CD4-positive, alpha-beta T cell (primary cell): ENCODE results near the gene SLC39A5. TPM values are rescaled to one million over a fixed set of nuclear protein-coding genes. Genes with fewer than 3 reads are reported as not detected.

Experiments
- ATAC-seq: fragments of 200-7000 bp; cut with Tn5 transposase; one replicate; pipeline ENCODE4 v1.10.0; 2022; ENCODE audit warnings: mild to moderate bottlenecking; ENCODE audit not compliant: poor library complexity
- CTCF ChIA-PET: fragments of 350-600 bp; sonication (Branson Sonifier 250); formaldehyde crosslinking; loops from one replicate; lab custom pipeline; 2021; ENCODE audit warnings: antibody characterized with exemption, inconsistent platforms; lab: Charles Lee
- POLR2A ChIA-PET: fragments of 350-600 bp; sonication (Branson Sonifier 250); formaldehyde crosslinking; loops from one replicate; lab custom pipeline; 2021; ENCODE audit warnings: antibody characterized with exemption, inconsistent platforms; lab: Charles Lee
- DNase-seq, 14 experiments: peaks; one replicate each; pipeline ENCODE4 v3.0.0-alpha.2; 2013 to 2020; ENCODE audit warnings: mixed read lengths in 2 of 14
- H3K27ac ChIP-seq, 2 donors: one replicate each; pipeline versions ENCODE4 v1.5.1 to v1.7.0; 2013; ENCODE audit warnings: low read length in 2 of 2, low read depth in 1 of 2, mild to moderate bottlenecking in 1 of 2
- H3K27me3 ChIP-seq, 2 experiments: 1 replicate in 1 of 2; 2 replicates in 1 of 2; pipeline versions ENCODE4 v1.6.1 to v1.7.0; 2013; ENCODE audit warnings: low read length in 2 of 2, control low read depth in 1 of 2, mild to moderate bottlenecking in 1 of 2, moderate library complexity in 1 of 2; ENCODE audit not compliant: insufficient read depth in 2 of 2, control insufficient read depth in 1 of 2
- H3K36me3 ChIP-seq: one replicate; pipeline ENCODE4 v1.6.1; 2013; ENCODE audit warnings: low read length, control low read depth; ENCODE audit not compliant: insufficient read depth
- H3K4me1 ChIP-seq: one replicate; pipeline ENCODE4 v1.6.1; 2013; ENCODE audit warnings: low read length, control low read depth; ENCODE audit not compliant: insufficient read depth
- H3K4me3 ChIP-seq: one replicate; pipeline ENCODE4 v1.5.1; 2013; ENCODE audit warnings: mild to moderate bottlenecking, low read length, moderate library complexity
- H3K9me3 ChIP-seq, 2 experiments: 1 replicate in 1 of 2; 2 replicates in 1 of 2; pipeline versions ENCODE4 v1.6.1 to v1.7.0; 2013; ENCODE audit warnings: low read length in 2 of 2, mild to moderate bottlenecking in 2 of 2, control low read depth in 1 of 2, moderate library complexity in 1 of 2; ENCODE audit not compliant: control insufficient read depth in 1 of 2, insufficient read depth in 1 of 2
- H3K27ac Mint-ChIP-seq: one replicate; pipeline ENCODE4 v1.8.0; 2020; ENCODE audit warnings: mixed read lengths
- H3K27me3 Mint-ChIP-seq: one replicate; pipeline ENCODE4 v1.8.0; 2021; ENCODE audit warnings: mixed read lengths
- H3K36me3 Mint-ChIP-seq: one replicate; pipeline ENCODE4 v1.8.0; 2021; ENCODE audit warnings: low read depth, mixed read lengths
- H3K4me1 Mint-ChIP-seq: one replicate; pipeline ENCODE4 v1.8.0; 2021; ENCODE audit warnings: low read depth, mixed read lengths
- H3K4me3 Mint-ChIP-seq: one replicate; pipeline ENCODE4 v1.8.0; 2020; ENCODE audit warnings: mild to moderate bottlenecking, mixed read lengths
- H3K9me3 Mint-ChIP-seq: one replicate; pipeline ENCODE4 v1.8.0; 2020; ENCODE audit warnings: mixed read lengths
- intact Hi-C, 2 experiments: fragments of 100-400 bp; cut with DNase I in 1 of 2; cut with micrococcal nuclease in 1 of 2; formaldehyde crosslinking; loops; one replicate each; pipeline versions ENCODE4 v1.15.1 to v1.9.0; 2023 to 2025; cut with DNase I, micrococcal nuclease
- total RNA-seq, 174 experiments: library from RNA in 2 of 174; stranded (reverse) in 2 of 174; gene quantifications; one replicate each; pipeline ENCODE4 v1.2.3 and lab custom pipeline; 2021 to 2026
- TF ChIP-seq, protein P1 (sequence below): fragments of 200-600 bp; IDR thresholded peaks from one replicate; pipeline ENCODE4 v1.8.0; 2022; ENCODE audit warnings: antibody characterized with exemption, mild to moderate bottlenecking

Gene SLC39A5
- total RNA-seq, 2 experiments from 2014 or later: 0.33 TPM; not detected in 1

DNA sequence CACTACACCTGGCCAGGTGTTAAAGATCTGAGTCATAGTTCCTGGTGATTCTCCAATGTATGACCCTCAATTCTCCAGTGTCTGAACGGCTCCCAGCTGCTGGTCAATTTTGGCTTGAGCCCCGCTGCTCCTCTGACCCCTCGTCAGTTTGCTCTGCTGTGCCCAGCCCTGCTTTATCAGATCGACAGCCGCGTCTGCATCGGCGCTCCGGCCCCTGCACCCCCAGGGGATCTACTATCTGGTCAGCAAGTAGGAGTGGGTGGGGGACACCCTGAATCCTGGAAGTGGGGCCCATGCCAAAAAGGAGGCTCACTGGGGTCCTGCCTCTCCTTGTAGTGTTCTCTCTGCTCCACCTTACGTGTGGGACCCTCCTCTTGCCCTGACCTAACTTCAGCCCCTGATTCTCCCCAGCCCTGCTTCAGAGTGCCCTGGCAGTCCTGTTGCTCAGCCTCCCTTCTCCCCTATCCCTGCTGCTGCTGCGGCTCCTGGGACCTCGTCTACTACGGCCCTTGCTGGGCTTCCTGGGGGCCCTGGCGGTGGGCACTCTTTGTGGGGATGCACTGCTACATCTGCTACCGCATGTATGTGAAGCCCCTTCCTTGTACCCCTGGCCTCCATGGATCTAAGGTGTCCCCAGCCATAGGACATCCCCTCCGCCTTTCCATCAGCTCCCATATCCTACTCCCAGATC is 5.0 kb downstream of the SLC39A5 start:
- no peaks in the 10 kb centered on the region for H3K4me1 Mint-ChIP-seq
- ATAC-seq (no peak), DNase-seq (no peak)
- ChIA-PET CTCF (interaction anchor here (1.7 kb wide), 1 partner anchor 23 kb away, joined by 4 read pairs; the partner anchor contains the start of gene ANKRD52), POLR2A (no interaction called here)
- H3K9me3 Mint-ChIP-seq: no peaks in the 10 kb centered on the region
- H3K27me3 Mint-ChIP-seq: no peaks in the 10 kb centered on the region
- Histone ChIP-seq H3K4me3 (no peak overlapping the region), H3K4me1 (no peaks in the 10 kb centered on the region), H3K27me3 (no peaks in the 10 kb centered on the region), H3K9me3 (no peaks in the 10 kb centered on the region), H3K36me3 (peaks cover 8% of the 10 kb centered on the region), H3K27ac (no peak overlapping the region)
- intact Hi-C loops: no loop called here
- TF ChIP-seq, protein P1, sequence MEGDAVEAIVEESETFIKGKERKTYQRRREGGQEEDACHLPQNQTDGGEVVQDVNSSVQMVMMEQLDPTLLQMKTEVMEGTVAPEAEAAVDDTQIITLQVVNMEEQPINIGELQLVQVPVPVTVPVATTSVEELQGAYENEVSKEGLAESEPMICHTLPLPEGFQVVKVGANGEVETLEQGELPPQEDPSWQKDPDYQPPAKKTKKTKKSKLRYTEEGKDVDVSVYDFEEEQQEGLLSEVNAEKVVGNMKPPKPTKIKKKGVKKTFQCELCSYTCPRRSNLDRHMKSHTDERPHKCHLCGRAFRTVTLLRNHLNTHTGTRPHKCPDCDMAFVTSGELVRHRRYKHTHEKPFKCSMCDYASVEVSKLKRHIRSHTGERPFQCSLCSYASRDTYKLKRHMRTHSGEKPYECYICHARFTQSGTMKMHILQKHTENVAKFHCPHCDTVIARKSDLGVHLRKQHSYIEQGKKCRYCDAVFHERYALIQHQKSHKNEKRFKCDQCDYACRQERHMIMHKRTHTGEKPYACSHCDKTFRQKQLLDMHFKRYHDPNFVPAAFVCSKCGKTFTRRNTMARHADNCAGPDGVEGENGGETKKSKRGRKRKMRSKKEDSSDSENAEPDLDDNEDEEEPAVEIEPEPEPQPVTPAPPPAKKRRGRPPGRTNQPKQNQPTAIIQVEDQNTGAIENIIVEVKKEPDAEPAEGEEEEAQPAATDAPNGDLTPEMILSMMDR: no peak
- no peak overlapping the region for H3K27ac Mint-ChIP-seq
- H3K36me3 Mint-ChIP-seq: peaks cover 8% of the 10 kb centered on the region
- H3K4me3 Mint-ChIP-seq: no peak overlapping the region

DNA sequence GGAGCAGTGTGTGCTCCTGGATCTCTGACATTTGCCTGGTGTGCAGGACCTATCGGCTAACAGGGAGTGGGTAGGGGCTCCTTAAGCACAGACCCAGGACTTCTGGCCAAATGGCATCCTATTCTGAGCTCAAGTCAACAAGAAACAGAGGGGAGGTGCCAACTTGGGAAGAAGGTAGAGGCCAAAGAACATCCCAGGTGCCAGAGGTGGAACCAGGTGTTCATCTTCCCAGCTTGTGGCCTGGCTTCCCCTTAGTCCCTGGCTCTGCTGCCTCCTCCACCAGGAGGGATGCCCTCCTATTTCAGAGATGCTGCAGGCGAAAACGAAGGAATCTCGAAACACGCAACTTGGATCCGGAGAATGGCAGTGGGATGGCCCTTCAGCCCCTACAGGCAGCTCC is 6.2 kb downstream of the SLC39A5 start:
- Mint-ChIP-seq H3K4me3 (no peak overlapping the region), H3K27me3 (no peaks in the 10 kb centered on the region), H3K4me1 (no peaks in the 10 kb centered on the region), H3K36me3 (peaks cover 20% of the 10 kb centered on the region), H3K9me3 (no peaks in the 10 kb centered on the region), H3K27ac (no peak overlapping the region)
- no peak overlapping the region for H3K4me3 ChIP-seq
- no peaks in the 10 kb centered on the region for H3K4me1 ChIP-seq
- ChIA-PET POLR2A (no interaction called here), CTCF (no interaction called here)
- H3K27ac ChIP-seq: no peak overlapping the region
- ATAC-seq (no peak), DNase-seq (no peak)
- intact Hi-C loops: no loop called here
- TF ChIP-seq, protein P1: no peak
- H3K27me3 ChIP-seq: no peaks in the 10 kb centered on the region
- H3K9me3 ChIP-seq: no peaks in the 10 kb centered on the region
- peaks cover 13% of the 10 kb centered on the region for H3K36me3 ChIP-seq

DNA sequence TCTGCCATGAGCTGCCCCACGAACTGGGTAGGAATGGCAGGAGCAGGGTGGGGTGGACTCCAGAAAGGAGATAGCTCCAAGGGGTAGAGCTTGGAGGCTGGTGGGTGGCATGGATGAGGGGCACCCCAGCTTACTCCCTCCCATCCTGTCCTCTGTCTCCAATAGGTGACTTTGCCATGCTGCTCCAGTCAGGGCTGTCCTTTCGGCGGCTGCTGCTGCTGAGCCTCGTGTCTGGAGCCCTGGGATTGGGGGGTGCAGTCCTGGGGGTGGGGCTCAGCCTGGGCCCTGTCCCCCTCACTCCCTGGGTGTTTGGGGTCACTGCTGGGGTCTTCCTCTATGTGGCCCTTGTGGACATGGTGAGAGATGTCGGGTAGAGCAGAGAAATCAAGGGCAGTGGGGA is 7.1 kb downstream of the SLC39A5 start:
- no peaks in the 10 kb centered on the region for H3K4me1 Mint-ChIP-seq
- no peak for DNase-seq
- Histone ChIP-seq H3K27ac (no peak overlapping the region), H3K27me3 (no peaks in the 10 kb centered on the region), H3K9me3 (no peaks in the 10 kb centered on the region), H3K4me1 (no peaks in the 10 kb centered on the region), H3K36me3 (peaks cover 22% of the 10 kb centered on the region), H3K4me3 (no peak overlapping the region)
- no peaks in the 10 kb centered on the region for H3K27me3 Mint-ChIP-seq
- H3K27ac Mint-ChIP-seq: no peak overlapping the region
- no peak for ATAC-seq
- peaks cover 29% of the 10 kb centered on the region for H3K36me3 Mint-ChIP-seq
- TF ChIP-seq, protein P1: no peak
- no peak overlapping the region for H3K4me3 Mint-ChIP-seq
- intact Hi-C loops: no loop called here
- ChIA-PET POLR2A (no interaction called here), CTCF (no interaction called here)
- H3K9me3 Mint-ChIP-seq: no peaks in the 10 kb centered on the region
